Large intestine (tissue), 3 donors: Measurements from ENCODE around the gene NSD1. TPM values are rescaled to one million over a fixed set of nuclear protein-coding genes. Genes with fewer than 3 reads are reported as not detected.
A peak's percentile ranks its signal among the peaks of the same experiment; 100 is the strongest.

Experiments used
- DNase-seq, 2 donors: peaks; one replicate each; pipeline versions ENCODE4 v3.0.0 to v3.0.0-alpha.2; 2013
- H3K27ac ChIP-seq: one replicate; pipeline ENCODE4 v1.5.1; 2013; ENCODE audit warnings: low read length
- H3K27me3 ChIP-seq: 2 replicates; pipeline ENCODE4 v1.6.1; 2013; ENCODE audit warnings: low read length; ENCODE audit not compliant: control insufficient read depth, insufficient read depth
- H3K36me3 ChIP-seq: 2 replicates; pipeline ENCODE4 v1.6.1; 2013; ENCODE audit warnings: low read length; ENCODE audit not compliant: control insufficient read depth, insufficient read depth
- H3K4me1 ChIP-seq: one replicate; pipeline ENCODE4 v1.6.1; 2013; ENCODE audit warnings: low read length; ENCODE audit not compliant: control insufficient read depth, insufficient read depth
- H3K4me3 ChIP-seq: one replicate; pipeline ENCODE4 v1.5.1; 2013; ENCODE audit warnings: low read length
- H3K9me3 ChIP-seq: one replicate; pipeline ENCODE4 v1.6.1; 2013; ENCODE audit warnings: mild to moderate bottlenecking, low read depth, low read length, moderate library complexity; ENCODE audit not compliant: control insufficient read depth
- WGBS: methylation state at CpG from one replicate; pipeline ENCODE4 v1.1.5; 2013; ENCODE audit warnings: low lambda C conversion rate; ENCODE audit not compliant: insufficient coverage; 5-methylcytosine and 5-hydroxymethylcytosine counted together
- polyA plus RNA-seq: library from polyadenylated mRNA; unstranded; fragments of 120-200 nt; gene quantifications from one replicate; pipeline ENCODE4 v1.2.1, GENCODE V29; 2013

NSD1 gene
- polyA plus RNA-seq, 1 donor, result 27.2 TPM

GRCh38 chr5:177194268-177194667, 60.7 kb downstream of the NSD1 start:
- peaks cover 51% of the 10 kb centered on the region for H3K36me3 ChIP-seq
- no CpG with 5 or more reads among the region's 3 CpGs for WGBS
- peak in 1 of 2 donors; percentile 5 for DNase-seq
- no peak overlapping the region for H3K27ac ChIP-seq
- H3K27me3 ChIP-seq, result no peaks in the 10 kb centered on the region
- H3K4me1 ChIP-seq, result no peaks in the 10 kb centered on the region
- H3K9me3 ChIP-seq, result no peaks in the 10 kb centered on the region
- no peak overlapping the region for H3K4me3 ChIP-seq

GRCh38 chr5:177195307-177195952, 61.9 kb downstream of the NSD1 start:
- DNase-seq, result no peak
- H3K4me1 ChIP-seq, result no peaks in the 10 kb centered on the region
- no peak overlapping the region for H3K4me3 ChIP-seq
- WGBS, result no CpG with 5 or more reads among the region's 9 CpGs
- H3K36me3 ChIP-seq, result peaks cover 59% of the 10 kb centered on the region
- no peak overlapping the region for H3K27ac ChIP-seq
- no peaks in the 10 kb centered on the region for H3K27me3 ChIP-seq
- no peaks in the 10 kb centered on the region for H3K9me3 ChIP-seq

- Histone ChIP-seq H3K9me3 (no peaks in the 10 kb centered on the region), H3K4me3 (no peak overlapping the region), H3K27me3 (no peaks in the 10 kb centered on the region), H3K4me1 (no peaks in the 10 kb centered on the region), H3K27ac (no peak overlapping the region), H3K36me3 (peaks cover 63% of the 10 kb centered on the region)
- WGBS, result 100% methylated on average over 4 of the region's 5 CpGs
- DNase-seq, result no peak
These were observed 65.2 kb downstream of the NSD1 start for GRCh38 chr5:177198738-177199137.

GRCh38 chr5:177204281-177204680, 70.7 kb downstream of the NSD1 start:
- Histone ChIP-seq H3K36me3 (peaks cover 50% of the 10 kb centered on the region), H3K27ac (no peak overlapping the region), H3K4me3 (no peak overlapping the region), H3K9me3 (no peaks in the 10 kb centered on the region), H3K4me1 (no peaks in the 10 kb centered on the region), H3K27me3 (no peaks in the 10 kb centered on the region)
- DNase-seq, result no peak
- WGBS, result 89% methylated on average over 1 of the region's 9 CpGs

GRCh38 chr5:177209610-177210009, 76.0 kb downstream of the NSD1 start:
- H3K27ac ChIP-seq, result no peak overlapping the region
- no peak for DNase-seq
- H3K36me3 ChIP-seq, result peaks cover 53% of the 10 kb centered on the region
- H3K27me3 ChIP-seq, result no peaks in the 10 kb centered on the region
- no peaks in the 10 kb centered on the region for H3K4me1 ChIP-seq
- no peak overlapping the region for H3K4me3 ChIP-seq
- WGBS, result no CpG with 5 or more reads among the region's 4 CpGs
- no peaks in the 10 kb centered on the region for H3K9me3 ChIP-seq

- no peak for DNase-seq
- no CpG with 5 or more reads among the region's 3 CpGs for WGBS
- Histone ChIP-seq H3K9me3 (no peaks in the 10 kb centered on the region), H3K4me3 (no peak overlapping the region), H3K27ac (no peak overlapping the region), H3K4me1 (no peaks in the 10 kb centered on the region), H3K36me3 (peaks cover 50% of the 10 kb centered on the region), H3K27me3 (no peaks in the 10 kb centered on the region)
These were observed 78.7 kb downstream of the NSD1 start for GRCh38 chr5:177212242-177212641.

GRCh38 chr5:177220576-177220975, 87.0 kb downstream of the NSD1 start:
- Histone ChIP-seq H3K27me3 (no peaks in the 10 kb centered on the region), H3K36me3 (peaks cover 17% of the 10 kb centered on the region), H3K9me3 (no peaks in the 10 kb centered on the region), H3K4me1 (no peaks in the 10 kb centered on the region), H3K4me3 (no peak overlapping the region), H3K27ac (no peak overlapping the region)
- no CpG with 5 or more reads among the region's 8 CpGs for WGBS
- no peak for DNase-seq

- no peaks in the 10 kb centered on the region for H3K9me3 ChIP-seq
- no peak overlapping the region for H3K27ac ChIP-seq
- H3K36me3 ChIP-seq, result peaks cover 19% of the 10 kb centered on the region
- 100% methylated on average over 3 of the region's 4 CpGs for WGBS
- no peaks in the 10 kb centered on the region for H3K4me1 ChIP-seq
- DNase-seq, result no peak
- no peak overlapping the region for H3K4me3 ChIP-seq
- H3K27me3 ChIP-seq, result no peaks in the 10 kb centered on the region
These were observed 88.7 kb downstream of the NSD1 start for GRCh38 chr5:177222269-177222668.

GRCh38 chr5:177225798-177226197, 92.2 kb downstream of the NSD1 start:
- no peak for DNase-seq
- no peaks in the 10 kb centered on the region for H3K4me1 ChIP-seq
- H3K27me3 ChIP-seq, result no peaks in the 10 kb centered on the region
- WGBS, result 100% methylated on average over 1 of the region's 4 CpGs
- H3K27ac ChIP-seq, result no peak overlapping the region
- H3K4me3 ChIP-seq, result no peak overlapping the region
- no peaks in the 10 kb centered on the region for H3K9me3 ChIP-seq
- peaks cover 17% of the 10 kb centered on the region for H3K36me3 ChIP-seq

- no peak overlapping the region for H3K27ac ChIP-seq
- no peak for DNase-seq
- no peak overlapping the region for H3K4me3 ChIP-seq
- H3K27me3 ChIP-seq, result no peaks in the 10 kb centered on the region
- H3K9me3 ChIP-seq, result no peaks in the 10 kb centered on the region
- H3K36me3 ChIP-seq, result peaks cover 19% of the 10 kb centered on the region
- 91% methylated on average over 1 of the region's 1 CpG for WGBS
- no peaks in the 10 kb centered on the region for H3K4me1 ChIP-seq
These were observed 93.3 kb downstream of the NSD1 start for GRCh38 chr5:177226860-177227259.

- Histone ChIP-seq H3K9me3 (no peaks in the 10 kb centered on the region), H3K4me1 (no peaks in the 10 kb centered on the region), H3K4me3 (no peak overlapping the region), H3K36me3 (peaks cover 19% of the 10 kb centered on the region), H3K27me3 (no peaks in the 10 kb centered on the region), H3K27ac (no peak overlapping the region)
- no peak for DNase-seq
- 100% methylated on average over 3 of the region's 3 CpGs for WGBS
These were observed 95.2 kb downstream of the NSD1 start for GRCh38 chr5:177228751-177229150.
